GM21786 (cell line): ENCODE data around the gene RIN1.
A peak's percentile ranks its signal among the peaks of the same experiment; 100 is the strongest.
"Not testable (repeated sequence)": the region's sequence is repeated elsewhere in the genome, so short reads cannot be mapped to it uniquely, and the experiment has no call there.

Experiments used
- ATAC-seq: cut with Tn5 transposase; IDR thresholded peaks from one replicate; pipeline ENCODE4 v1.9.1; 2021; ENCODE audit not compliant: unreplicated experiment

RIN1 gene, protein sequence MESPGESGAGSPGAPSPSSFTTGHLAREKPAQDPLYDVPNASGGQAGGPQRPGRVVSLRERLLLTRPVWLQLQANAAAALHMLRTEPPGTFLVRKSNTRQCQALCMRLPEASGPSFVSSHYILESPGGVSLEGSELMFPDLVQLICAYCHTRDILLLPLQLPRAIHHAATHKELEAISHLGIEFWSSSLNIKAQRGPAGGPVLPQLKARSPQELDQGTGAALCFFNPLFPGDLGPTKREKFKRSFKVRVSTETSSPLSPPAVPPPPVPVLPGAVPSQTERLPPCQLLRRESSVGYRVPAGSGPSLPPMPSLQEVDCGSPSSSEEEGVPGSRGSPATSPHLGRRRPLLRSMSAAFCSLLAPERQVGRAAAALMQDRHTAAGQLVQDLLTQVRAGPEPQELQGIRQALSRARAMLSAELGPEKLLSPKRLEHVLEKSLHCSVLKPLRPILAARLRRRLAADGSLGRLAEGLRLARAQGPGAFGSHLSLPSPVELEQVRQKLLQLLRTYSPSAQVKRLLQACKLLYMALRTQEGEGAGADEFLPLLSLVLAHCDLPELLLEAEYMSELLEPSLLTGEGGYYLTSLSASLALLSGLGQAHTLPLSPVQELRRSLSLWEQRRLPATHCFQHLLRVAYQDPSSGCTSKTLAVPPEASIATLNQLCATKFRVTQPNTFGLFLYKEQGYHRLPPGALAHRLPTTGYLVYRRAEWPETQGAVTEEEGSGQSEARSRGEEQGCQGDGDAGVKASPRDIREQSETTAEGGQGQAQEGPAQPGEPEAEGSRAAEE

DNA sequence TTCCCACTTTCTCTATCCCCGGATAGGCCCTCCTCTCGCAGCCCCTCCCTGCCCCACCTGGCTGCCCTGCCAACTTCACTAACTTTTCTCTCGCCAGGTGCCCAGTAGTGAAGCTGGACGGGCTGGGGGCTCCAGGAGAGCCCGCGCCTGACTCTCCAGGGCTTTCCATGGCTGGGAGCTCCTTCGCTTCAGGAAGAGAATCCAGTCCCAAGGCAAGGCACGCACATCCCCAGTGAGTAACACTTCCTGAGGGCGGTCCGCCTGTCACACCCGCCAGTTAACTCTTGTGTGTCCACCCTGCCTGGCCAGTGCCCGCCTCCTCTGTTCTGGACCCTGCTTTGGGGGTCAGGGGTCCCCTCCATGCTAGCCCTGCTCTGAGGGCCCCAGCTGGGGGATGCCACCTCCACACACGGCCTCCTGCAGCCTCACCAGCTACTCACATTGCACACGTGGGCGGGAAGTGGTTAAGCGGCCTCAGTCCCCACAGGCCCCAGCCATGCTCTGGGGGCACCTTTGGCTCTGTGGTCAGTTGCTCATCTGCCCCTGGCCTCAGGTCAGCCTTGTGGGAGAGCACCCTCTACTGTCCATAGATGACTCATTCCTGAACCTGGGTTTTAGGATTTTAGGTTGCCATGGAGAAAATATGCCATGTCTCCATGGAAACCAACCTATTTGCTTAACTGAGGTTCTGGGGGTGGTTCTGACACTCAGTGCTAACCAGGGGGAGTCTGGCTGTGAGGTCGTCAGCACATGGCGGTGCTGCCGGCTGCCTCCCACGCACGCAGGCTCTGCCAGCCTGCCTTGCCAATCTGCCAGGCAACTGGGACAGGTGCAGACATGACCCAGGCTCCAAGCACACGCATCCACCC, at the start of gene RIN1:
TSS of gene RIN1 (minus strand) at position 201 of the 869 bp plus-strand sequence. CDS start at position 169, 32 bp downstream.
- peak; percentile 78 for ATAC-seq

DNA sequence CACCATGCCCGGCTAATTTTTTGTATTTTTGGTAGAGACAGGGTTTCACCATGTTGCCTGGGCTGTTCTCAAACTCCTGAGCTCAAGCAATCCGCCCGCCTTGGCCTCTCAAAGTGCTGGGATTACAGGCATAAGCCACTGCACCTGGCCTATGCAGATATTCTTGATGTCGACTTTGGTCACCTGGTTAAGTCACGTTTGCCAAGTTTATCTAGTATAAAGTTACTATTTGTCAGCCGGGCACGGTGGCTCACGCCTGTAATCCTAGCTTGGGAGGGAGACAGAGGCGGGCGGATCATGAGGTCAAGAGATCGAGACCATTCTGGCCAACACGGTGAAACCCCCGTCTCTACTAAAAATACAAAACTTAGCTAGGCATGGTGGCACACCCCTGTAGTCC, 48.1 kb upstream of the RIN1 start:
- not testable (repeated sequence) for ATAC-seq

DNA sequence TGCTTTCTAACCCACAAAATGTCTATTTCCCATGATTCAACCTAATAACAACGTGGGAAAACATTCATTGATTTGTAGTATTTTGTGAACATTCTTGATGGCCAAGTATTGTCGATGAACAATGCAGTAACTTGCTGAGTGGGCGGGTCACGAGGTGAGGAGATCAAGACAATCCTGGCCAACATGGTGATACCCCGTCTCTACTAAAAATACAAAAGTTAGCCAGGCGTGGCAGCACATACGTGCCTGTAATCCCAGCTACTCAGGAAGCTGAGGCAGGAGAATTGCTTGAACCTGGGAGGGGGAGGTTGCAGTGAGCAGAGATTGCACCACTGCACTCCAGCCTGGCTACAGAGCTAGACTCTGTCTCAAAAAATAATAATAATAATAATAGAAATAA, 44.0 kb upstream of the RIN1 start:
- not testable (repeated sequence) for ATAC-seq

DNA sequence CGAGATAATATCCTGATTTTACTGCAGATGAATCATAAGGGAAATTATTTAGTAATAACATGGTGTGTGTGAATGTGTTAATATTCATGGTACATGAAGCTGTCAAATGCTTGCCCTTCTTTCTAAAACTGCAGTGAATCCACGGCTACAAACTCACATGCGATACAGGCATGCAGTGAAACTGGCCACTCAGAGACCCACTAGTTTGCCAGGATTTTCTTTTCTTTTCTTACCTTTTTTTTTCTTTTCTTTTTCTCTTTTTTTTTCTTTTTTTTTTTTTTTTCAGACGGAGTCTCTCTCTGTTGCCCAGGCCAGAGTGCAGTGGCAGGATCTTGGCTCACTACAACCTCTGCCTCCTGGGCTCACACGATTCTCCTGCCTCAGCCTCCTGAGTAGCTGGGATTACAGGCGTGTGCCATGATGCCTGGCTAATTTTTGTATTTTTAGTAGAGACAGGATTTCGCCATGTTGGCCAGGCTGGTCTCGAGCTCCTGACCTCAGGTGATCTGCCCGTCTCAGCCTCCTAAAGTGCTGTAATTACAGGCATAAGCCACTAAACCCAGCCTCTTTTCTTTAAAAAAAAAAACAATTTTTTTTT, 37.6 kb upstream of the RIN1 start:
- ATAC-seq: not testable (repeated sequence)

DNA sequence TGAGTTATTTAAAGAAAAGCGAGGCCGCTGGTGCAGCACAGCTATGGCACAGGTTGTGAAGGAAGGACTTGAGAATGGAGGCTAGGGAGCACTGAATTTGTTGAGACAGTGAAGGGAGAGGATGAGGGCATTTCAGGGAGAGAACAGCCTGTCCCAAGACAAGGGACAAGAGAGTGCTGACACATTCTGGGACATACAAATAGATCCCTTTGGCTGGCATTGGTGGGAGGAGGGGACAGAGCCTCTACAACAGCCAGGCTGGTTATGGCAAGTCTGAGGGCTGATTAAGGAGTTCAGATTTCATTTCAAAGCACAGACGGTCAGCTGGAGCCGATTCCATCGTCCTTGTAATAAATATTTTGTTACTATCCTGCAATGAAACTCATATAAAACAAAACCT, 37.0 kb upstream of the RIN1 start:
- ATAC-seq: no peak

DNA sequence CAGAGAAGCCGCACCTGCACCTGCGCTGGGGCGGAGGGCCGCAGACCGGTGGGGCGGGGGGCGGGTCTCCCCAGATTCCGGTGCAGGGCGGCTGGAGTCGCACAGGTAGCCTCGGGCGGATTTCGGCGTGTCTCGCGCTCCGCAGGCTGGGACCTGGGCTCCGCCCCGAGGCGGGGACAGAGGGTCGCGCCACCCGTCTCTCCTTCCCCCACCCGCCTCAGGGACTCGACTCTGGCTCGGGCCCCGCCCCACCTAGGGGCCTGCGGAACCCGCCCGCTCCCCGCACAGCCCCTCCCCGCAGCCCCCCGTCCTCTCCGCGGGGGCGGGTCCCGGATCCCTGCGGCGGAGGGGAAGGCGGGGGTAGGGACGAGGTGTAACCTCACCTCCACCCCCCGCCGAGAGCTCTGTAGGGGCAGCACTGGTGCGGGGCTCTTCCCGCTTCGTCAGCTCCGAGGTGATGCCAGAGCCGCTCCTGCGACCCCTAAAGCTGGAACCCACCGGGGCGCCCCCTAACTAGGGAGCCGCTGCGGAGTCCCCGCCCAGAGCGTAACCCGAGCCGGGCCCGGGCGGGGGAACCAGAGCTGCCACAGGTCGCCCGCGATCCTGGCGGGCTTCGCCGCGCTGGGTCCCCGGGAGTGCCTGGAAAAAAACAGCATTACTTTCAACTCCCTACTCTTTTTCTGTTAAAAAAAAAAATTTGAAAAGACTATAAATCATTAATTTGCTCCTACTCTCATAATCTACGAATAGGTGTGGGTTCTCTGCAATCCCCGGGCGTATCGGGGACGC, 35.6 kb upstream of the RIN1 start, which contains the start of gene SLC29A2:
TSS of gene SLC29A2 (minus strand) at position 134 of the 789 bp plus-strand sequence. CDS start 169 bp downstream, outside the sequence.
- ATAC-seq: peak; percentile 68

DNA sequence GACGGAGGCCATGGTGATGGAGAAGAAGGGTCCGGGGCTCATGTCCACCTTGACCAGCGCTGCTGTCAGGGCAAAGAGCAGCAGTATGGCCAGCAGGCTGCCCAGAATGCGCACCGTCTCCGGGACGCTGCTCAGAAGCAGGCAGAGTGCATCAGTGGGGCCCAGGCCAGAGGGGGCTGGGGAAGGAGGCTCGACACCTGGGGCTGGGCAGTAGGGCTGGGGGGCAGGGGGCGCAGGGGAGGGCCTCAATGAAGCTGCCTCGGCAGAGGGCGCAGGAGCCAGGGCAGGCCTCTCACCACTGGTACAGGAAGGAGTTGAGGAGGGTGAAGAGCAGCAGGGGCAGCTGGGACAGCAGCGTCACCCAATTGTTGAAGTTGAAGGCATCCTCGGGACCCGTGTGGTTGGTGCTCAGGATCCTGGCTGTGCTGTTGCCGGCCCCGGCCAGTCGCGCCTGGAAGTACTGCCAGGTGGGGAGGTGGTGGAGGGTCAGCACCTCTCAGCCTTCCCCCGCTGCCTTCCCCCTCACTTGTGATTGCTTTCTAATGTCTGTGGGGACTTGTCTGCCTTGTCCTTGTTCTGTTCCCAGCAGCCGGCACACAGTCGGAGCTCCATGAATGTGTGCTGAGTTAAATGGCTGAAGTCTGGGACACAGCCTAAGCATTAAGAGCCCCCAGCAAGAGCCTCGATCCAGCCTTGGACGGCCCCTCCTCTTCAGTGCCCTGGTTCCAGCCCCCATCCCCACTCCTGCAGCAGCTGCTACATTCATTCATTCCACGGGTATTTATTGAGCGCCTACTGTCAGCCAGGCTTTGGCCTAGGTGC, 33.0 kb upstream of the RIN1 start:
- ATAC-seq: no peak

DNA sequence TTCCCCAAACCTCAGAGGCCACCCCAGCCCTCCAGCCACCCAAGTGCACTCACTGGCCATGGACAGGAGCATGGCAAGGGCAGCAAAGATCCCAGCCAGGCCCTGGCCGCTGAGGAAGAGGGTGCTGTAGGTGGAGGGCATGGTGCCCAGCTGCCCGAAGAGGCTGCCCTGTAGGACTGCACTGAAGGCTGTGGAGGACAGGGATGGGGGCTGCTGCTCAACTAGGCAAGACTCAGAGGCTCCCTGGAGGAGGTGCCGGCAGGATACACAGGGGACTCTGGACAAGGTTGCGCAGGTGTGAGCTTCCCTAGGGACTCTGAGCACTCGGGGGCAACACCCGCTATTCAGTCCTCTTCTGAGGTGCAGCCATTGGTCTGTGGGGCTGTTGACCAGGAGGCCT, 32.2 kb upstream of the RIN1 start:
- no peak for ATAC-seq

DNA sequence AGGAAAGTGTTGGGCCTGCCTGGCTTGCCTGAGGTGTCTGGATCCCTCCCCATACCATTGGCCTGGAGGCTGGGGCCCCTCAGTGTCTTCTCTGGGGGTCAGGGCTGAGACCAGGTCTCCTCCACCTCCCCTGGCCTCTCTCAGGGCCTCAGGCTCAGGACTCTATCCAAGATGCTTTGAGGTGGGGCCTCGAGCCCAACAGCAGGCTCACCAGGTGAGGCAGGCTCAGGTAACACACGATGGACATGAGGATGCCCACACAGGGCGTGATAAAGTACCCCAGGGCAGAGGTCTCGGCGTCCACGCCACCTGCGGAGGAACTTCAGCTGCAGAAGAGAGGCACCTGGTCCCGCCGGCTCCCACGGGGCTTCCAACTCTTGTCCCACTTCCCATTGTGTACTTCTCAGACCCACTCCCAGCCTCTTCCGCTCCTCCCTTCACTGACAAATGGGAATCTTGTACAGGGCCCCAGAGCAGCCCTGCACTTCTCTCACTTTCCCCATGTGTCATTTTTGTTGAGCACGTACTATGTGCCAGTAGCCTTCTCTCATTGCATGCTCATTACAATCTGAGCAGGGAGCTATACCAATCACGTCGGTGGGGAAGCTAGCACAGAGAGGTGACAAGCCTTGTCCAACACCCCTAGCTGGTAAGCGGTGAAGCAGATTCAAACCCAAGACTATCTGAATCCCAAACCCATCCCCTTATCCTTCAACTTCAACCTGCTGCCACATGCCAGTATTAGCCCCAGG, 31.5 kb upstream of the RIN1 start:
- no peak for ATAC-seq

DNA sequence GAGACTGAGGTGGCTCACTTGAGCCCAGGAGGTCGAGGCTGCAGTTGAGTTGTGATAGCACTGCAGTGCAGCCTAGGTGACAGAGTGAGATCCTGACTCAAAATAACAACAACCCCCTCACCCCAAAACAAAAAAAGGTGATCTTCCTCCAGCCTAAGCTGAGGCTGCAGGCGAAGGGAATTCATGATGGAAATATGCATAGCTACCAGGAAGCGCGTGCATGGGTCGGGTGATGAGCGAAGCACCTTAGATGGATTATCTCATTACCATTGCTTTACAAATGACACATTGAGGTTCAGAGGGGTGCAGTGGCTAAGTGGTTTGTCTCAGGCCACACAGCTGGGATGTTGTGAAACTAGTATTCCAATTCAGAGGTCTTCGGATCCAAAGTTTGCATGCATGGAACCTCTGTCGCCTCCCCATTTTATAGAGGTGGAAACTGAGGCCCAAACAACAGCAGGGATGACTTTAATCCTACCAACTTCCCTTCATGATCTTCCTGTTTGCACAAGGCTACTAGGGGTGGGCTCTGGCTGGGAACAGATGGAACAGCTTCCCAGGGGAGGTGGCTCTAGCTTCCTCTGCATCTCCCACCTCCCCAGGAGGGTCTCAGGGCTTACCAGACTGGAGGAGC, 30.7 kb upstream of the RIN1 start:
- ATAC-seq: no peak

DNA sequence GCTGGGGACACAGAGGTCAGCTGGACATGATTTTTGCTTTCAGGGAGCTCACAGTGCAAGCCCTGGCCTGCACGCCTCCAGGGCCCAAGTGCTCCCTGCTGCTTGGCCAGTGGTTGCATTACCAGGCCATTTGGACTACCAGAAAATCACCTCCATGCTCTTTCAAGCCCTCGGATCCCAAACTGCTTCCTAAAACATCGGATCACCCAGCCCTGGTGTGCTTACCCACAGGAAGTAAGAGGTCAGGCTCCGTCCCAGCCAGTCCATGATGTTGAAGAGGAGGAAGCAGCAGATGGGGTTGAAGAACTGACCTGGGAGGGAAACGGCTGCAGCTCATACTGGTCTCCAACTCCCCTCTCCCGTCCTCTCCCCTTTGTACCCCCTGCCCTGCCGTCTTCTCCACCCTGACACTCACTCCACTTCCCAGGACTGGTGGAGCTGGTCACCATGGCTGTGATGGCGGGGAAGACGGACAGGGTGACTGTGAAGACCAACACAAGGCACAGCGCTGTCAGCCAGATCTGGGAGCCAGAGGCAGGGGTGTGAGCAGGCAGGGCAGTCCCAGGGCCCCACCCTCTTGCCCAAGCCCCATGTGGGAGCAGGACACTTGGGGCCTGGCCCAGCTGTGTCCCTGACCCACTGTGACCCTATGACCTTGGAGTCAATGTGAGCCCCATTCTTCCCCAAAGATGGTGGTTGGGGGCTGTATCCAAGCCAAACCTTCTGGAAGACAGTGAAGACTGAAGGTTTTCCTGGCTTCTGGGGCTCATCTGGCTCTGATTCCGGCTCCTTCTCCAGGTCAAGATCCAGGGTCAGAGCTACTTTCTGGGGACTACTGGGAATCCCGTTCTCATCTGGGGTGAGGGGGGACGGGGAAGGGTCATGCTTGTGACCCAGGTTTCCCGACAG, 29.7 kb upstream of the RIN1 start:
- no peak for ATAC-seq

DNA sequence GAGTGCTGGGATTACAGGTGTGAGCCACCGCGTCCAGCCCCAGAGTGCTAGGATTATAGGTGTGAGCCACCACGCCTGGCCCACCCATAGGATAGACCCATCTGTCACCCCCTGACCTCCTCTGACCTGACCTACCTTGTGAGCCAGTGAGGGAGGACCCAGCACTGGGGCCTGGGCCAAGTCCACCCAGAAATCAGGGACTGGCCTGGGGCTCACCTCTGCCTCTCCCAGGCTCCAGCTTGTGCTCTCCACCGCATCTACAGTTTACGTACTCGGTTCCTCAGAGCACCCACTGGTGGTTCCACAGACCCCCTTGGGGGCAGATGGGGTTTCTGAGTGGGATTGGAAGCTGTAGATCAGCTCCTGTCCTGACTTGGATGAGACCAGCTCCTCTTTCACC, 28.9 kb upstream of the RIN1 start:
- ATAC-seq: no peak

DNA sequence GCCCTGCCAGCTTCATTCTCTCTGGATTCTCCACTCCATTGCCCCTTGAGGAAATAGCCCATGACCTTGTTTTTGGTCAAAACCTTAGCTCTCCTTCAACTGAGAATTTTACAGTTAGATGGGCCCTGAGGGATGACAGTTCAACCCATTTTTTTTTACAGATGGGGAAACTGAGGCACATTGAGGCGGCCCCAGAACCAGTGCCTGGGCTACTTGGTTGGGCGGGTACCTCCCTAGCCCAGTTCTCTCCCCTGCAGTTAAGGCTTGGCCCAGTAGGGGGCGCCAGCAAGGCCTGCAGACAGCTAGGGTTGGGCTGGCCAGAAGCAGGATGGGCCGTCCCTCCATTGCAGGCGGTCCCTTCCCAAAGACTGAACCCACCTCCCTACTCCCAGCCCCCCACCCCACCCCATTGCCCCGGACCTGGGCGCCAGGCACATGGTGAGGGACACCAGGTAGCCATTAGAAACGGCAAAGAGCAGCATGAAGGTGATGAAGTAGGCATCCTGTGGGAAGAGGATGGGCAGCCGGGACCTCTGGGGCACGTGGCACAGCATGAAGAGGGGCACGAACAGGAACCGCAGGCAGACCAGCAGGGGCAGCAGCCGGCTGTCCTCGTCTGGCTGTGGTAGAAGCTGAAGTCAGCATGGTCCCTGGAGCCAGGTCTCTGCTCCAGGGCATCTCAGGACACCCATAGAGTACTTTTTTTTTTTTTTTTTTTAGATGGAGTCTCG, 27.7 kb upstream of the RIN1 start:
- no peak for ATAC-seq

DNA sequence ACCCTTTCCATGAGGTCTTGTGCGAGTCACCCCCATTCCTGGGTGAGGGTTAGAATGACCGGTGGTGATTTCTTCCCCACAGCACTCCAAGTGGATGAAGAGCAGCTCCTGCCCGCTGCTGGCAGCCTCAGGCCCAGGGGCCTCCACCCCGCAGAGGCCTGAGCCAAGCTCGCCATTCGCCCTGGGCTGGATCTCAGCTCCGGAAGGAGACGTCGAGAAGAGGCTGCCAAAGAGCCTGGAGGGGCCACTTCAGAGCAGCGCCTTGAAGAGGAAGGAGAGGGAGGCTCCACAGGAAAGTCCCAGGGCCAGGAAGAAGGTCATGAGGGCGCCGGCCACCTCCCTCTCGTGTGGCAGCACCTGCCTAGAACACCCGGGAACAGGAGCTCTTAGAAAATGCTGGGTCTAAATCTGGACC, 27.0 kb upstream of the RIN1 start:
- no peak for ATAC-seq

DNA sequence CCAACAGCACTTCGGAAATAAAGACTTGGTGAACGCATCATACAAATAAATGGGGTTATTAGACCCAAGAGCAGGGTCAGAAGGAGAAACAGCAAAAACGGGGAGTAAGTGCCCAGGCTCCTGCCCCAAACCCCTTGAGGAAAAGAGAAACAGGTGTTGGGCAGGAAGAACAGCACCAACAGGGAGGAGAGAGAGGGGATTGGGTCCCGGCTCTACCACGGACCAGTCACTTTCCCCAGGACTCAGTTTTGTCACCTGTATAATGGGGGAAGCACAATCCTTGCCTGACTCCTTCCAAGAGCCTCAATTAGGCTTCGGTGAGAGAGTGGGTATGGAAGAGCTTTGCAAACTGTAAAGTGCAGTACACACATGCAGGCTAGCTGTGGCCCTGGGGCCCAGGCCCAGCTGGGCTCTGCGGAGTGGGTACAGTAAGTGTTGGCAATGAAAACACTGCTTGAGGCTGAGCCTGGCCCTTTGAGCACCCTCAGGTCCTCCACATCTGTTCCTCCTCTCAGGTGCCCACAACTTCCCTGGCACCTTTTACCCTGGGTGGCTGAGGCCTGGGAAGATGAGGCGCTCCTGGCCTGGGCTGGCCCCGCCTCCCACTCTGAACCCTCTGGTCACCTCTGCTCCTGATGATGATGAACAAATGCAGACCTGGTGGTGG, 26.4 kb upstream of the RIN1 start:
- ATAC-seq: no peak

DNA sequence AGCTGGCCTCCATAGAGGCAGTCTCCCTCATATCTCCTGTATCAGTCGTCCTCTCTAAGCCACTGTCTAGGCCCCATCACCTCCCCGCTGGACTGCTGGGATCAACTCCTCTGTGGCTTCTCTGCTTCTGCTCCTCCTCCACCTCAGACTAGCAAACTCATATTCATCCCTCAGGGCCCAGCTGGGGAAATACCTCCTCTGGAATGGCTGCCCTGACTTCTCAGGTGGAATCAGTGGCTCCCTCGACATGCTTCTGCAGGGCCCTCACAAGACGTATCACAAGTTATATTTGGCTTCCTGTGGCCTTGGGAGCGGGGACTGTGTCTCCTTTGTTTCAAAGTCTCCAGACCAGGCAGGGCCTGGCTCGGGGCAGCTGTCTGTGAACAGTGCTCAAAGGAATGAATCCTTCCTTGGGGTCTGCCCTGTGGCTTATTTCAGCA, 25.3 kb upstream of the RIN1 start:
- no peak for ATAC-seq
